Transverse colon (tissue), 4 donors: ENCODE data around the gene ATP6V1E1. TPM values are rescaled to one million over a fixed set of nuclear protein-coding genes. Genes with fewer than 3 reads are reported as not detected.
A peak's percentile ranks its signal among the peaks of the same experiment; 100 is the strongest.
"Not testable (repeated sequence)": the region's sequence is repeated elsewhere in the genome, so short reads cannot be mapped to it uniquely, and the experiment has no call there.

Source experiments
- DNase-seq: peaks from one replicate; pipeline ENCODE4 v3.0.0-alpha.2; 2019
- H3K27ac ChIP-seq, 4 donors: fragments of 200-600 bp; sonication (generic); 2 replicates each; pipeline ENCODE4 v1.5.1; 2016 to 2018; ENCODE audit warnings: inconsistent platforms in 4 of 4
- H3K27me3 ChIP-seq: fragments of 200-600 bp; sonication (generic); 2 replicates; pipeline ENCODE4 v1.5.1; 2017; ENCODE audit warnings: inconsistent platforms
- H3K36me3 ChIP-seq, 4 donors: fragments of 200-600 bp; sonication (generic); 2 replicates each; pipeline ENCODE4 v1.5.1; 2017 to 2019; ENCODE audit warnings: inconsistent platforms in 4 of 4
- H3K4me1 ChIP-seq, 4 donors: fragments of 200-600 bp; sonication (generic); 2 replicates each; pipeline ENCODE4 v1.5.1; 2017 to 2020; ENCODE audit warnings: inconsistent platforms in 4 of 4
- H3K4me3 ChIP-seq, 4 donors: fragments of 200-600 bp; sonication (generic); 1 replicate in 1 of 4; 2 replicates in 3 of 4; pipeline versions ENCODE4 v1.5.1 to v1.6.1; 2017 to 2019; ENCODE audit warnings: inconsistent platforms in 4 of 4
- H3K9me3 ChIP-seq, 2 donors: fragments of 200-600 bp; sonication (generic); 2 replicates each; pipeline ENCODE4 v1.5.1; 2017 to 2019; ENCODE audit warnings: inconsistent platforms in 2 of 2
- EP300 ChIP-seq: sonication (generic); formaldehyde crosslinking; IDR thresholded peaks from one replicate; pipeline ENCODE4 v1.6.1; 2017; ENCODE audit warnings: antibody characterized with exemption, low read depth
- POLR2A ChIP-seq: fragments of 450-650 bp; IDR thresholded peaks from one replicate; pipeline ENCODE4 v1.6.1; 2016; ENCODE audit warnings: antibody characterized with exemption, mild to moderate bottlenecking, moderate library complexity
- POLR2AphosphoS5 ChIP-seq, 3 donors: sonication (generic); formaldehyde crosslinking; IDR thresholded peaks; one replicate each; pipeline ENCODE4 v1.6.1; 2016; ENCODE audit warnings: antibody characterized with exemption in 3 of 3
- WGBS, 2 donors: methylation state at CpG; one replicate each; pipeline ENCODE4 v1.1.5; 2018; ENCODE audit warnings: low coverage in 1 of 2; 5-methylcytosine and 5-hydroxymethylcytosine counted together
- in situ Hi-C, 4 donors: fragments of 200-750 bp; cut with MboI; loops; one replicate each; pipeline versions ENCODE4 v1.15.0 to v1.15.1; 2017; ENCODE audit warnings: low sequenced_read_pairs in 3 of 4, low pct_ligation_motif_present in 1 of 4, low pct_unique_long_range_greater_than_20kb in 1 of 4
- intact Hi-C: fragments of 100-400 bp; cut with DNase I; formaldehyde crosslinking; loops from one replicate; pipeline ENCODE4 v1.15.1; 2023; ENCODE audit warnings: low total_unique reads
- total RNA-seq, 4 donors: library from RNA; depleted of rRNA; stranded (reverse); fragments of >200 nt; gene quantifications; one replicate each; pipeline ENCODE4 v1.1.0, GENCODE V29; 2016
- TF ChIP-seq, protein P1 (sequence below), 5 experiments: fragments of 200-600 bp in 3 of 5; fragments of 450-650 bp in 2 of 5; sonication (generic) in 3 of 5; IDR thresholded peaks; 1 replicate in 2 of 5; 2 replicates in 3 of 5; pipeline ENCODE4 v1.5.1; 2016 to 2017; ENCODE audit warnings: antibody characterized with exemption in 5 of 5, inconsistent platforms in 3 of 5, mild to moderate bottlenecking in 2 of 5, moderate library complexity in 1 of 5

Gene ATP6V1E1
- total RNA-seq, 4 donors from 2014 or later = 103 to 142 (median 107) TPM

DNA sequence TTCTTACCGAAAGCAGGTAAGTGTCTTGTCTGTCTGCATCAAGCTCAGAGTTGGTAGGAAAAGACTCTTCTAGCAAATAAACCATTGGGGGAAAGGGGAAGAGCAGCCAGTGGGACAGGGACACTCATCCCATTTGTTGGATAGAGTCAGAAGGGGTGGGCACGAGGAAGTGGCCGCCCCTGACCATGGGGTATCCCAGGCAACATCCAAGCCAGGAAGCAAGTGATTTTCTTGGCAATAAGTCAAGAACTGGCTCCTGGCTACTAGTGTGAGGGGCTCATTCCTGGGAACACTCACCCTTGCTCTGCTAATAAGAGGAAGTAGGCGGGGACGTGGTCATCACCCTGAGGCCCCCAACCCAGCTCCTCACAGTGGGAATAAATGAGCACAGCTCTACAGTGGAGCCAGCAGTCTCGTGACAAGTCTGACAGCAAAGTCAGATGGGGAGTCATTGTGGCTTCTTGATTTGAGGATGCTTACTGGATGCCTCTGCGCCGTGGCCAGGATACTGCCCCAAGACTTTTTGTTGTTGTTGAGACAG is 58.5 kb downstream of the ATP6V1E1 start:
- Histone ChIP-seq H3K27ac (peak overlapping the region; percentile 73 to 93 (median 82)), H3K4me1 (peaks cover 3 to 20% (median 17%) of the 10 kb centered on the region in 4 donors), H3K27me3 (no peaks in the 10 kb centered on the region), H3K36me3 (no peaks in the 10 kb centered on the region), H3K9me3 (no peaks in the 10 kb centered on the region), H3K4me3 (no peak overlapping the region)
- TF ChIP-seq POLR2AphosphoS5 (IDR thresholded peaks at IDR 0.05) (no peak), EP300 (no peak), POLR2A (no peak)
- TF ChIP-seq, protein P1, sequence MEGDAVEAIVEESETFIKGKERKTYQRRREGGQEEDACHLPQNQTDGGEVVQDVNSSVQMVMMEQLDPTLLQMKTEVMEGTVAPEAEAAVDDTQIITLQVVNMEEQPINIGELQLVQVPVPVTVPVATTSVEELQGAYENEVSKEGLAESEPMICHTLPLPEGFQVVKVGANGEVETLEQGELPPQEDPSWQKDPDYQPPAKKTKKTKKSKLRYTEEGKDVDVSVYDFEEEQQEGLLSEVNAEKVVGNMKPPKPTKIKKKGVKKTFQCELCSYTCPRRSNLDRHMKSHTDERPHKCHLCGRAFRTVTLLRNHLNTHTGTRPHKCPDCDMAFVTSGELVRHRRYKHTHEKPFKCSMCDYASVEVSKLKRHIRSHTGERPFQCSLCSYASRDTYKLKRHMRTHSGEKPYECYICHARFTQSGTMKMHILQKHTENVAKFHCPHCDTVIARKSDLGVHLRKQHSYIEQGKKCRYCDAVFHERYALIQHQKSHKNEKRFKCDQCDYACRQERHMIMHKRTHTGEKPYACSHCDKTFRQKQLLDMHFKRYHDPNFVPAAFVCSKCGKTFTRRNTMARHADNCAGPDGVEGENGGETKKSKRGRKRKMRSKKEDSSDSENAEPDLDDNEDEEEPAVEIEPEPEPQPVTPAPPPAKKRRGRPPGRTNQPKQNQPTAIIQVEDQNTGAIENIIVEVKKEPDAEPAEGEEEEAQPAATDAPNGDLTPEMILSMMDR (IDR thresholded peaks at IDR 0.05) = no peak
- DNase-seq = no peak
- 40% methylated on average over 1 to 8 of the region's 8 CpGs for WGBS, 2 donors
- in situ Hi-C loops (no loop called here), intact Hi-C loops (no loop called here)

DNA sequence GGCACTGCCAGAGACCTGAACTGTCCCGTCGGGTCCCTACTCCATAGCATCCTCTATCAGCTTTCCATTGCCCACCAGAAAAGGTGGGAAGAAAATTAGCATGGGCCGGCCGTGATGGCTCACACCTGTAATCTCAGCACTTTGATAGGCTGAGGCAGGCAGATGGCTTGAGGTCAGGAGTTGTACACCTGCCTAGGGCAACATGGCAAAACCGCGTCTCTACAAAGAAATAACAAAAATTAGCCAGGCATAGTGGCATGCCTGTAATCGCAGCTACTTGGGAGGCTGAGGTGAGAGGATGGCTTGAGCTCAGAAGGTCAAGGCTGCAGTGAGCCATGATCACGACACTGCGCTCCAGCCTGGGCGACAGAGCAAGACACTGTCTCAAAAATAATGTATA is 61.8 kb downstream of the ATP6V1E1 start:
- no peak for TF ChIP-seq EP300
- no peak for TF ChIP-seq POLR2AphosphoS5 (IDR thresholded peaks at IDR 0.05)
- TF ChIP-seq, protein P1 (IDR thresholded peaks at IDR 0.05) = no peak
- no peak for TF ChIP-seq POLR2A
- in situ Hi-C loops = no loop called here
- H3K4me3 ChIP-seq = no peak overlapping the region
- H3K36me3 ChIP-seq = no peaks in the 10 kb centered on the region
- H3K4me1 ChIP-seq = peaks cover 3 to 38% (median 13%) of the 10 kb centered on the region in 4 donors
- intact Hi-C loops = no loop called here
- no peak for DNase-seq
- H3K9me3 ChIP-seq = no peaks in the 10 kb centered on the region
- peak overlapping the region in 2 of 4 donors; percentile 27 to 93 for H3K27ac ChIP-seq
- WGBS, 2 donors = 71 to 92% methylated on average over 4 to 10 of the region's 10 CpGs
- no peaks in the 10 kb centered on the region for H3K27me3 ChIP-seq

DNA sequence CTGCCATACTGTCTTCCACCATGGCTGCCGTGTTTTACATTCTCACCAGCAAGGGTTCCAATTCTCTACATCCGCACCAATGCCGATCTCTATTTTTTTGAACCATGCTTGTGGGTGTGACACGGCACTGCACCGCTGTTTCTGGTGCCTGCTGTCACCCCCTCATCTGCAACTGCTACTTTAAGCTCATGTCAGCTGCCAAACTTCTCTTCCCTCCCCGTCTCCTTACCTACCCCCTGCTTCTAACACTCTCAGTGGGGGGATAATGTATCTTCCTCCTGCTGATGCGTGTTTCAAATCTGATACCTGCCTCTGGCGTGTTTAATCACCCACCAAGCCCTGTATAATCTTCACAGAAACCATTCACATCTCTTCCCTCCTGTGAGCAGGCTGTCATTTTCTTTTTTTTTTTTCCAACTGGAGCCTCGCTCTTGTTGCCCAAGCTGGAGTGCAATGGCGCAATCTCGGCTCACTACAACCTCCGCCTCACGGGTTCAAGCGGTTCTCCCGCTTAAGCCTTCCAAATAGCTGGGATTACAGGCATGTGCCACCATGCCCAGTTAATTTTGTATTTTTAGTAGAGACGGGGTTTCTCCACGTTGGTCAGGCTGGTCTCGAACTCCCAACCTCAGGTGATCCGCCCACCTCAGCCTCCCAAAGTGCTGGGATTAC is 62.4 kb downstream of the ATP6V1E1 start:
- in situ Hi-C loops = not testable (repeated sequence)
- 91 to 92% methylated on average over 6 to 19 of the region's 19 CpGs for WGBS, 2 donors
- peaks cover 3 to 32% (median 9%) of the 10 kb centered on the region in 4 donors for H3K4me1 ChIP-seq

DNA sequence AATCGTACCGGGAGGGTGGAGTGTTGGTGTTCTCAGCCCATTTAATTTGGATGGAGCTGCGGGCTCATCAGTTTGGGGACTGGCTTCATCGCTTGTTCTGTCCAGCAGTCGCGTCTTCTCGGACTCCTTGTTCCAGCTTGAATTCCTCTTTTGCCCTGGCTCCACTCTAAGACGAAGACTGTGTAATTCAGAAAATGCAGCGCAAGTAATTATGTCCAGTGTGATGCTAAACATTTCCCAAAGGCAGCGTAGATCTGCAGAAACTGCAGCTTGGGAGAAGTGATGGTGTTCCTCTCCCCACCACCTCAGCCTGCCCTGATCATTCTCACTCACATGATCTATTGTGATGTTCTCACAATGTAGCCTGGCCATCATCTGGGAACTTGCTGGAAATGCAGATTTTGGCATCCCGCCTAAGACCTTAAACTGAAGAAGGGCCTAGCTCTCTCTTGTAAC is 64.6 kb downstream of the ATP6V1E1 start:
- Histone ChIP-seq H3K27ac (peak overlapping the region; percentile 61 to 93 (median 70)), H3K4me3 (no peak overlapping the region), H3K4me1 (peaks cover 0 to 23% (median 0%) of the 10 kb centered on the region in 4 donors), H3K9me3 (no peaks in the 10 kb centered on the region), H3K36me3 (no peaks in the 10 kb centered on the region), H3K27me3 (no peaks in the 10 kb centered on the region)
- in situ Hi-C loops (no loop called here), intact Hi-C loops (no loop called here)
- peak; percentile 27 for DNase-seq
- TF ChIP-seq POLR2AphosphoS5 (IDR thresholded peaks at IDR 0.05) (peak; percentile 68 to 84 (median 76)), EP300 (peak; percentile 98)
- TF ChIP-seq, protein P1 (IDR thresholded peaks at IDR 0.05) = no peak
- whole genome bisulfite sequencing, 2 donors = 75 to 76% methylated on average over 3 to 11 of the region's 11 CpGs

More for the DNA sequence above, 62.4 kb downstream of the ATP6V1E1 start:
- H3K36me3 ChIP-seq, H3K9me3 ChIP-seq, H3K4me3 ChIP-seq, DNase-seq, intact Hi-C loops, H3K27me3 ChIP-seq: not testable (repeated sequence)
- H3K27ac ChIP-seq = peak overlapping the region in 3 of 4 donors; percentile 16 to 93 (median 29)
